DMS114 treated with DMSO at 0.1 percent for 48 hours (cell line): ENCODE results near the gene KDM4C.

ENCODE experiments used
- DNase-seq: peaks from one replicate; lab custom pipeline; 2025; ENCODE audit not compliant: unreplicated experiment; lab: John Stamatoyannopoulos, UW

KDM4C gene

GRCh38 chr9:6965566-6965965, 207.8 kb downstream of the KDM4C start:
- DNase-seq: no peak

GRCh38 chr9:6968271-6968670, 210.5 kb downstream of the KDM4C start:
- DNase-seq: no peak

- no peak for DNase-seq
Measured at GRCh38 chr9:6969805-6970204, 212.0 kb downstream of the KDM4C start.

GRCh38 chr9:6973089-6973488, 215.3 kb downstream of the KDM4C start:
- DNase-seq: no peak

- no peak for DNase-seq
Measured at GRCh38 chr9:6973762-6974161, 216.0 kb downstream of the KDM4C start.

- DNase-seq: no peak
Measured at GRCh38 chr9:6975198-6975597, 217.4 kb downstream of the KDM4C start.

- DNase-seq: no peak
Measured at GRCh38 chr9:6977761-6978160, 220.0 kb downstream of the KDM4C start.

- DNase-seq: no peak
Measured at GRCh38 chr9:6978591-6978990, 220.8 kb downstream of the KDM4C start.

GRCh38 chr9:6984941-6985578, 227.3 kb downstream of the KDM4C start:
- no peak for DNase-seq

- DNase-seq: no peak
Measured at GRCh38 chr9:6986141-6986815, 228.5 kb downstream of the KDM4C start.

- no peak for DNase-seq
Measured at GRCh38 chr9:6987381-6987780, 229.6 kb downstream of the KDM4C start.

- no peak for DNase-seq
Measured at GRCh38 chr9:6991418-6991817, 233.6 kb downstream of the KDM4C start.

- no peak for DNase-seq
Measured at GRCh38 chr9:6996061-6996854, 238.5 kb downstream of the KDM4C start.

GRCh38 chr9:6997330-6997729, 239.6 kb downstream of the KDM4C start:
- DNase-seq: no peak

- DNase-seq: no peak
Measured at GRCh38 chr9:6999794-7000193, 242.0 kb downstream of the KDM4C start.

- no peak for DNase-seq
Measured at GRCh38 chr9:7001571-7001970, 243.8 kb downstream of the KDM4C start.

- DNase-seq: no peak
Measured at GRCh38 chr9:7003861-7004260, 246.1 kb downstream of the KDM4C start.

GRCh38 chr9:7006417-7006816, 248.6 kb downstream of the KDM4C start:
- no peak for DNase-seq

GRCh38 chr9:7008411-7008810, 250.6 kb downstream of the KDM4C start:
- no peak for DNase-seq

- DNase-seq: no peak
Measured at GRCh38 chr9:7009065-7009464, 251.3 kb downstream of the KDM4C start.

- DNase-seq: no peak
Measured at GRCh38 chr9:7011395-7012067, 253.8 kb downstream of the KDM4C start.

- DNase-seq: no peak
Measured at GRCh38 chr9:7027996-7028395, 270.2 kb downstream of the KDM4C start.
